HG02588 (cell line): ENCODE results near the gene CCDC185.

Experiments used
- ATAC-seq: cut with Tn5 transposase; IDR thresholded peaks from one replicate; pipeline ENCODE4 v1.9.1; 2021; ENCODE audit warnings: mild to moderate bottlenecking, moderate library complexity; ENCODE audit not compliant: unreplicated experiment

The CCDC185 gene

DNA sequence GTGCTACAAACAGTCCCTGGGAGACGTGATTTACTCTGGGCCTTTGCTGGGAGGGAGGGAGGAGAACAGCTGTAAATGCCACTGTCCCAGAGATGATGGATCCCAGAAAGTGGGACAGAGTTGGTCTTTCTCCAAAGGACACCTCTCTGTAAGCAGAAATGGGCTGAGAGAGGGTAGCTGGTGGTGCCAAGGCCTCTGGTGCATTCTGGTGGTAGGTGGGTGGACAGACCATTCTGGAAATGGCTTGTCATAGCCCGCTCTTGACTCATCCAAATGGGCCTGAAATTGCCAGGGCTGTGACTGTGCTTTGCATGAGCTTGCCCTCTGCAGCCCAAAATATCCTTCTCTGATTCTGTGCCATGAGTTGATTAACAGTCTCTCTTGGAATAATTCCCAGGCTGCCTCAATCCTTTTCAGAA is 36.1 kb downstream of the CCDC185 start:
- ATAC-seq, result no peak

DNA sequence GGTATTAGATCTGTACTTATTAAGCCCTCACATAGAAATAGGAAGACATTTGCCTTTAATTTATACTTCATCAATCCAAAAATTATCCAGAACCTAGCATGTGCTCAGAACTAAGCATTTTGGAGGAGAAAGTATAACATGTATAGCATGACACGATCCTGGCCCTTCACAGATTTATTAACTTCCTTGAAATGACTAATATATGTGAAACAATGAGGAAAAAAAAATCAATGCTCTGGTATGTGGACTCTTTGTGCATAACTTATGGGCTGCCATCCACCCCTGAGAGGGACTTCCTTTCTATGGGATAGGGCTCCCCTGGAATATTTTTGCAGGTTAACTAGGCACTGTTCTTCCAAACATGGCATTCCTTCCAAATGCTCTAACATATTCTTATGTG is 36.6 kb downstream of the CCDC185 start:
- ATAC-seq, result no peak

DNA sequence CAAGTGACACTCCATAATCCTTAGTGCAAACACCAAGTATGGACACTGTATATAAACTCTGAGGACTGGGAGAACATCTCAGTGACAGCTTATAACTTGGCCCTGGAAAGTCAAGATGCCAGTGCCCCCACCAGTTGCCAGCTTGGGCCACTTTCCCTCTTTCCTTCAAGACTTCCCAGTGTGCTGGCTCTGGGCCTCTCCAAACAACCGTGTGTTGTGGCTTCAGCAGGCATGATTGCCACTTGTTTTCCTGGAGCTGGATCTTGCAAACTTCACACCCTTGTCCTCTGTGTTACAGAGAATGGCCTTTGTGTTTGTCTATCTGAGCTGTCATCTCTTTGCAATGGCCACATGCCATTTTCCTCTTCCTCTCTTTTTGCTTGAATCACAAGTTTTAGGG is 37.0 kb downstream of the CCDC185 start:
- no peak for ATAC-seq

DNA sequence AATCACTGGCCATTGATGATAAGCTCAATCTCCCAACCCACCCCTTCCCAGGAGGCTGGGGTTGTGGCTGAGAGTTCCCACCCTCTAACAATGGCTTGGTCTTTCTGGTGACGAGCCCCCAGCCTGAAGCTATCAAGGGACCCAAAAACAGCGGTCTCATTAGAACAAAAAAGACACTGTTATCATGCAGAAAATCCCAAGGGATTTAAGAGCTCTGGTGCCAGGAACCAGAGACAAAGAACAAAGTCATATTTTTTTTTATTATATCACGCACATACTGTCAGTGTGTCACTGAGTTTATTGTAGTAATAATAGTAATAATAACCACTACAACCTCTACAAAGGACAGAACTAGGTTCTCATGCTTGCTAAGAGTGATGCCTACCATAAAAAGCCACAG is 43.9 kb downstream of the CCDC185 start:
- no peak for ATAC-seq

DNA sequence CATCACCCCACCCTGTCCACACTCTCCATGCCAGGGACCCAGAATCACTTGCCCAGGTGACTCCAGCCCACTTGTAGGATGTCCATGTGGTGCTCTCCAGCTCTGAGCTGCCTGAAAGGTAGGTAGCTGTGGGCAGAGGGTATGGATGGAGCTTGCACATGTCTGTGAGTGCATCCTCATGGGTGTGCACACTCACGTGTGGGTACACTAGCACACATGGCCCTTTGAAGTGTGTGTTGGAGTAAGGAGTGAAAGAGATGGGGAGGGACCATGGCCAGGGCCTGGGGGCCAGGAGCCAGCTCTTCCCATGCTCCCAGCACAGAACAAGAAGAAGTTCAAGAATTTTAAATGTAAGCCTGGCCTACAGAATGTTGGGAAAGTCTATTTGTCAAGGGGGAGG is 50.2 kb downstream of the CCDC185 start:
- ATAC-seq, result no peak

DNA sequence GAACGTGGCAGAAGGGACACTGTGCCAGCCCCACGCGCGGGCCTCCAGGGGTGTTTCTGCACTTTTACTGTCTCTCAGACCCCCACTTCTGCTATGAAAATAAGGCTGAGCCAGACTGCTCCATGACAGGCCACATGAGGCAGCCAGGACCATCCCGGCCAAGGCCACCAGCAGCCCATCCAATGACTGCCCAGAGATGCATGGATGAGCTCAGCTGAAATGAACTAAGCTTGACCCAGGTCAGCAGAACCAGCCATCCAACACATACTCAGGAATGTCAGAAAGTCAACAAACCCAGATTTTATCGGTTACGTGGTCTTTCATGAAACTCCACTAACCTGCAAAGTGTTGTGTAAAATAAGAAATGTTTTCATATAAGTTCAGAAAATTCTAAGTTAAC is 51.2 kb downstream of the CCDC185 start:
- no peak for ATAC-seq
